Erythroblast (primary cell): ENCODE measurements around the gene SLC22A23.

ENCODE experiments used
- GATA1 ChIP-seq: IDR thresholded peaks from 2 replicates; pipeline ENCODE4 v1.6.1; 2011; ENCODE audit warnings: low read depth, mild to moderate bottlenecking, control low read depth, low read length, moderate library complexity
- POLR2A ChIP-seq: IDR thresholded peaks from 2 replicates; pipeline ENCODE4 v1.6.1; 2011; ENCODE audit warnings: mild to moderate bottlenecking, low read length

GRCh38 chr6:3359973-3360726 lies 96.7 kb downstream of the SLC22A23 start:
- TF ChIP-seq POLR2A = no peak
- TF ChIP-seq GATA1 = no peak
